Brain pericyte (primary cell): ENCODE results near the gene SLC5A12.

Source experiments
- DNase-seq: peaks from one replicate; pipeline ENCODE4 v3.0.0-alpha.2; 2012; ENCODE audit warnings: low read depth, low spot score

The SLC5A12 gene, protein sequence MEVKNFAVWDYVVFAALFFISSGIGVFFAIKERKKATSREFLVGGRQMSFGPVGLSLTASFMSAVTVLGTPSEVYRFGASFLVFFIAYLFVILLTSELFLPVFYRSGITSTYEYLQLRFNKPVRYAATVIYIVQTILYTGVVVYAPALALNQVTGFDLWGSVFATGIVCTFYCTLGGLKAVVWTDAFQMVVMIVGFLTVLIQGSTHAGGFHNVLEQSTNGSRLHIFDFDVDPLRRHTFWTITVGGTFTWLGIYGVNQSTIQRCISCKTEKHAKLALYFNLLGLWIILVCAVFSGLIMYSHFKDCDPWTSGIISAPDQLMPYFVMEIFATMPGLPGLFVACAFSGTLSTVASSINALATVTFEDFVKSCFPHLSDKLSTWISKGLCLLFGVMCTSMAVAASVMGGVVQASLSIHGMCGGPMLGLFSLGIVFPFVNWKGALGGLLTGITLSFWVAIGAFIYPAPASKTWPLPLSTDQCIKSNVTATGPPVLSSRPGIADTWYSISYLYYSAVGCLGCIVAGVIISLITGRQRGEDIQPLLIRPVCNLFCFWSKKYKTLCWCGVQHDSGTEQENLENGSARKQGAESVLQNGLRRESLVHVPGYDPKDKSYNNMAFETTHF

DNA sequence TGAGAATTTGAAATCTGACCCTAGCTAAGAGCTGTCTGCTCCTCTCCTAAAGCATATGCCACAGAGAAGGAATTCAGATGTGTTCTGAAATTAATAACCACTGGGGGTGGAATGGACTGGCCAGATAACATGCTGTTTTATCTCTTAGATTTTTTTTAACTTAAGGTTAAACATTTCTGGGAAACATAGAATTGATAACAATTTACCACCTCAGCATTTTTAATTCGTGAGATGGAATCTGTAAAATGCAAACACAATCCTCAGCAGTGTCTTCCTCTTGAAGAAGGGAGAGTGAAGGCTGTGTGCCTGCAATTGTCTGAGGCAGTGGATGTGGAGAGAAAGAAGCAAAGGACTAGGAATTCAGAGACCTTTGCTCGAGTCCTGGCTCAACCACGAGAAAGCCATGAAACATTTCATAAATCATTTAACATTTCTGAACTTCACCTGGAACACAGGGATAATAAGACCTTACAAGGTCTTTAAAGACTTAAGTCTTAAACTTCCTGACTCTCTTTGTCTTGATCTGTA lies at the start of gene SLC5A12:
SLC5A12 (minus strand) TSS at position 113 of the 528 bp plus-strand sequence. CDS start 346 bp downstream, outside the sequence.
- no peak for DNase-seq

DNA sequence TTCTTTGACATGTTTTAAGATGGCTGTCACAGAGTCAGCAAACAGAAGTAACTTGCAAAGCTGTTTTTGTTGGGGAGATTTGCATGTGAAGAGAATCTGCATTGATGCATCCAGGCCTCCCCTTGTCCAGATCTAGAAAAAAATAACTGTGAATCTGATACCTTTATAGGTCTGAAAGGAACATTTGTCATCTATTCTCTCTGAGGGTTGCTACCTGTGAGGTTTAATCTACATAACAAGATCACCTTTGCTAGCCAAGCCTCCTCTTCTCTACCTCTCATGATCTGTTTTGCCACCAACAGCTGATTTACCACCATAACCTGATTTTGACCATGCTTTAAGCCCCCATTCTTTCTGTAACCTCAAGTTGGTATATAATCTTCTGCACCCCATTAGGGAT lies 47.2 kb upstream of the SLC5A12 start:
- no peak for DNase-seq

DNA sequence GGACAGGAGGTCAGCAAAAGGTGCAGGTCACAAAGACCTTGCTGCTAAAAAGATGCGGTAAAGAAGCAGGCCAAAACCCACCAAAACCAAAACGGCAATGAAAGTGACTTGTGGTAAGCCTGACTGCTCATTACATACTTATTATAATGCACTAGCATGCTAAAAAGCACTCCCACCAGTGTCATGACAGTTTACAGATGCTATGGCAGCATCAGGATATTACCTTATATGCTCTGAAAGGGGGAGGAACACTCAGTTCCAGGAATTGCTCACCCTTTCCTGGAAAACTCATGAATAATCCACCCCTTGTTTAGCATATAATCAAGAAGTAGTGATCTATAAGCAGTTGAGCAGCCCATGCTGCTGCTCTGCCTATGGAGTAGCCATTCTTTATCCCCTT lies 45.2 kb upstream of the SLC5A12 start:
- no peak for DNase-seq

DNA sequence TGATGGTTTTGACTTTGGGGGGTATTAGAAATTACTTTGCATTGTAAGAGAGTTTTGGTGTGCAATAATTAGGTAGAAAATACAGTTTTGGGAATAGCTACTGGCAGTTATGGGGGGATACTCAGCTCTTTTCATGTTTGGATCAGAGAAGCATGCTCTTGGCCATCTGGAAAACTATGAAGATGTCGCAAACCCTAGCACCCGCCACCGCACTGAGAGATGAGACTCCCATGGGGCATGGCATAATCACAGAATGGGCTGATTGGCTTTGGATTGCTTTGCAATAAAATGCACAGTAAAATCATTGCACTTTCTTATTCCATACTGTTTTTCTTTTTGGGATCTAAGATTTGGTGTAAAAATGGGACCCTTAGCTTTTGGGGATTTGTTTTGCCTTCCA lies 43.5 kb upstream of the SLC5A12 start:
- no peak for DNase-seq

DNA sequence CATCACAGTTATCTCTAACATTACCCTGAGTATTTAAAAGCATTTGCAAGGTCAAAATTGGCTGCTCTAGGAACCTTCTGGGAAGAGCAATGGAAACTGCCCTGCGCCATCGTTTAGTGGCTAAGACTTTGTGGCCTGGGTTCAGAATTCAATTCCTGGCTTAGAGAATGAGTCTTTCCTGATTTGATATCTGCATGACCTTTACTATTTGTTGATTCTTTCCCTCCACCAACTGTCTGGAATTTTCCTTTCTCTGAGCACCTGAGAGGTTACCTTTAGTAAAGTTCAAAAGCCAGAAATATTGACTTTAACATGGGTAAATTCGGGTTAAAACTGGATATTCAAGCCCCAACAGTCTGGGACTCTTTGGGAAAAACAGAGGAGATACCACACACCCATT lies 43.0 kb upstream of the SLC5A12 start:
- DNase-seq: no peak

DNA sequence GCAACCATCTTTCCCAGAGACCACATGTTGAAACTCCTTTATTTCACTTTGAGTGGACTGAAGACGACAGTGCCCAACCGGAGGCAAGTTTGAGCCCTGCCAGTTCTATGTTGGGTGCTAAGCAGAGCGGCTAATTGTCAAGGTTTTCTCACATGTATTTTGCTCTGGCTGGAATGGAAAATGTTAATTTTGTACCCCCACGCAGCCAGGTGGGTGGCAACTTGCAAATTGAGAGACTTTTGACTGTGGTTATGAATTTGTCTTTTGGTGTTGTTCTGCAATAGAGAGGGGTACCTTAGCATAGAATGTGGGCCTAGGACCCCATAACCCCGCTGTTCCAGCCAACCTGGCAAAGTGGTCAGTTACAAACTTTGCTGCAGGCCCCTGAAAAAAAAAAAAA lies 42.5 kb upstream of the SLC5A12 start:
- DNase-seq: no peak

DNA sequence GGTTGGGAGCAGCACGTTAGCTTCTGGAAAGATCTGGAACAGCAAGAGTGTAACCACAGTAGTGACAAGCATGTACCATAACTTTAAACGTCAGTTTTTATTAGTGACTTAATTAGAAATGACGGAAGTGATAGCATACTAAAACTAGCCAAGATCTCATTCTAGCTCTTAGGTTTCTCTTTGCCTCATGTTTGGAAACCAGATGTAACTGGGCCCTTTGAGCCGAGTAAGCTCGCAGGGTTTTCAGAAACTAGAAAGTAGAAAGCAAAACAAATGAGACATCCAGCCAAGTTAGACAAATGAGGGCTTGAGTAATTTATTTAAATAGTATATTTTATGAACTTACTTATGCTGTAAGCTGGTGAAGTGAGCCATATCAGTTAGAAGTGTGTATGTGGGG lies 40.2 kb upstream of the SLC5A12 start:
- DNase-seq: no peak

DNA sequence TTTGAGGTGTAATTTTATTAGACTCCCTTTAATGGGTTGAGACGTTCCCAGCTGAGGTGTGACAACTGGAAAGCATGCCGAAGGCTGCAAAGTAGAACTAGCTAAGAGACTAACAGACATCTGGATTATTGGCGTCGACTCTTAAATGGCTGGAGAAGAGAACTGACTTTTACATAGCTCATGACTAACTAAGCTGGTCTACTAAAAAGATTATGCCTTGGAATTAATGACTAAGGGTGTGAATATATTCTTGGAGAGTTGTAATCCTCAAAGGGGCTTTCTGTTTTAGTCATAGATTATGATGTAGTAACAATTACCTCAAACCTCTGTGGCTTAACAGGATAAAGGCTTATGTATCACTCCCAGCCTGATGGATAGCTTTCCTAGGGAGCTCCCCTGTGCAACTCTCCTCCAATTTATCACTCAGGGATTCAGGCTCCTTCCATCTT lies 39.5 kb upstream of the SLC5A12 start:
- no peak for DNase-seq

DNA sequence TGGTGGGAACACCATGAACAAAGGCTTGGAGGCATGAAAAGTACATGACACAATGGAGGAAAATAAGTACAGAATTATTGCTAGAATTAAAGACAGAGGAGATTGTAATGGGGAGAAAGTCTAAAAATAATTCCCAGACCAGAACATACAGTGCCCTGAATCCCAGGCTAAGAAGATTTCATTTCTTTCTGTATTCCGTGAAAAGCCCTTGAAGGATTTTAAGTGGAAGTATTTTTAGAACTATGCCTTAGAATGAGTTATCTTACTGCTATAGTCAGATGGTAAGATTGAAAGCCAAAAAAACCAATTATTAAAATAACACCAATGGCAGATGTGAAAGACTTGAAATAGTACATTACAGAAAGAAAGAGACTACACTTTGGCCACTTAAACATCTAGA lies 36.1 kb upstream of the SLC5A12 start:
- DNase-seq: no peak

DNA sequence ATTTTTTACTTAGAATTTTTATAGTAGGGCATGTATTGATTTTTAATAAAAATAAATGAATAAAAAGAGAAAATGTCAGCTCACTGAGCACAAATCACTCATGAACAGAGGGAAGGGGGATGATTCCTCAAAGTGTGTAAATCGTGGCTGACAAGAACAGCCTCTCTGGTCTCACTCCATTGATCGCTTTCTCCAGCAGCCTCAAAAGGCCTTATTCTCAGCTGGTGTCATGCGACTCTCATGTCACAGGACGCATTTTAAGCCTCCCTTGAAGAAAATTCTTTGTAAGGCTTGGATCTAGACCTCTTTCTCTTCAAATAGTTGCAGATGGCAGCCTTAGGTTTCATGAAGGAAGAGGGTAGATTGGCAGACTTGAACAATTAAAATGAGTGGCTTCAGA lies 33.9 kb upstream of the SLC5A12 start:
- no peak for DNase-seq

DNA sequence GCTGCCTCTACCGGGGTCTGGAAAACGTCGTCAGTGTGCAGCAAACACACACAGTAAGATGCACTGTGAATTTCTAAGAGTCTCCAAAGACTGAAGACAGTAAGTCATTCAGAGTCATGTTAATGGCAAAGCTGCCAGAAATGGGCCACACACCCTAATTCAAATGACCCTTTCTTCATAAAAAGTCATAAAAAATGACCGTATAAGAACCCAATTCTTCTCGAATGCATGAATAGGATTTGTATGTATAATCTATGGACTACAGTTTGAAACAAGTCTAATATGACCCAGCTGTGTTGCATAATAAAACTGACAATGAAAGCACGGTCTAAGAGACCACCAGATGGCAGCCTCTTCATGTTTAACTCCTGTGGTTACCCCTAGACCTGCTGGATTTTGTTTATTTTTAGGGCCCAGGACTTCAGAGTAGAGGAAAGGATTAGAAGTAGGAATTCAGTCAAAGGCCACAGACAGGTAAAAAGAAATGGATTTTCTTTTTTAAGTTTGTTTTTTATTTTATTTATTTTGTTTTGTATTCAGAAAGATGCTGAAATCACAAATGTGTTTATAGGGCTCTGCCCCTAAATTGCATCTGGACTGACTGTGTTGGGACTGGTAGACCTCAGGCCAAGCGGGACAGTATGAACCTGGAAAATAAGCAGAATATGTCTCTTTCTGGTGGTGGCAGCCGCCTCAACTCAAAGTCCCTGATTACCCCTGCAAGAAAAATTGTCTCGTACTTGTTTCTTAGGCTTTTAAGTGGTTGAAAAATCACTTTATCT lies 32.1 kb upstream of the SLC5A12 start:
- DNase-seq: no peak

DNA sequence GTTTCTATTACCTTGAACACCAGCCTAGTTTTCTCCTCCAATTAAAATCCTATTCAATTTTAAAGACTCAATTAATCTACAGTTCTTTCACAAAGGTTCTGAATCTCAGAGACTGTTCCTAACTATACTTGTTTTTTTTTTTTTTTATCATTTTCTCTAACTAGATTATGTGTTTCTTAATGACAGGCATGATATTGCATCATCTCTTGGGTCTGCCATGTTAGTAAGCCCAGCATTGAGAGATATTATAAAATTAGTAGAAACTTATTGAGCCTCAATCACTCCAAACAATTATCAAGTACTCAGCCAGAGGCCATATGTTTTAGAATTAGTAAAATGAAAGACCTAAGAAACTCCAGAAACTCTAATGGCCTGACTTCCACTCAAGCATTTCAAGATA lies 28.1 kb upstream of the SLC5A12 start:
- no peak for DNase-seq

DNA sequence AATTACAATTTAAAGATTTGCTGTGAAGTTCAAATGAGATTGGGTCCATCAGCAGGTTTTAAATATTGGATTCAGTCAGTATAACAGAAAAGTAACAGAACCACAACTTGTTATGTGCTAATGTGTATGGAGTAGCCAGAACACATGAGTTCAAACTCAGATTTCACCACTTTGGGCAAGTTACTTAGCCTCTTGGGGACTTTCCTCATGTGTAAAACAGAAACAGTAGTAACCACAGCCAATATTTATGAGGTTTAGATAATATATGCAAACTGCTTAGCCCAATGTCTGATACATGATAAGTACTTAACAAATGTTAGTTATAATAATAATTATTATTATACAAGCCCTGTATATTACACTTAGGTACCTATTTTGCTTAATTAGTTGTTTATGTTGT lies 21.8 kb upstream of the SLC5A12 start:
- no peak for DNase-seq

DNA sequence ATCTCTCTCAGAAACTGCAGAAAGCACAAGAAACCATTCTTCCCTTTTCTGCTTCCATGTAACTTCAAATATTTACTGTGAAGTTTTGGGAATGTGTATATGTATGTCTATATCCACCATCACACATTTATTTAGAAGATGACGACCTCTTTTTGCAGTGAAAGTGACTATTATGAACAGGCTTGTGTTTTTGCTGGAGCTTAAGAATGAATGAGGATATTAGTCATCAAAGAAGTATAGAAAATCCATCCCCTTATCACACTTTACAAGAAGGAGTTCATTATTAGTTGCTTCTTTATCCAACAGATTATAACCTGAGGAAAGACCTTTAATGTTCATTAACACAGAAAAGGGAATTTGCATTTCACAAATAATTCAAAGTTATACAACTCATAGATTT lies 21.1 kb upstream of the SLC5A12 start:
- no peak for DNase-seq

DNA sequence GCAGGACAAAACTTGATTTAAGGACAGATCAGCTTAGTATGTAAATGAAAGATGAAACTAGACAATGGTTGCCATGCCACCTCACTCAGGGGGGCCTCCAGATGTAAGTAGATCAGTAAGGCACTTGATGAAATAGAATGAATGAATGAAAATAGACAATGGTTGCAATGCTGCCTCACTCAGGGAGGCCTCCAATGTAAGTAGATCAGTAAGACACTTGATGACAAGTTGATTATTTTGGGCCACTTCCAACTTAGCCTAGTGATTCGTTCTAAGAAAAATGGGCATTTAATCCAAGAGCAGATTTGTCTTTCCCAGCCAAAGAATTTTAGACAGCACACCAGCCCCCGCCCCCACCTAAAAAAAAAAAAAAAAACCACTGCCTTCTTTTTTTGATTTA lies 19.2 kb upstream of the SLC5A12 start:
- DNase-seq: peak; percentile 6

DNA sequence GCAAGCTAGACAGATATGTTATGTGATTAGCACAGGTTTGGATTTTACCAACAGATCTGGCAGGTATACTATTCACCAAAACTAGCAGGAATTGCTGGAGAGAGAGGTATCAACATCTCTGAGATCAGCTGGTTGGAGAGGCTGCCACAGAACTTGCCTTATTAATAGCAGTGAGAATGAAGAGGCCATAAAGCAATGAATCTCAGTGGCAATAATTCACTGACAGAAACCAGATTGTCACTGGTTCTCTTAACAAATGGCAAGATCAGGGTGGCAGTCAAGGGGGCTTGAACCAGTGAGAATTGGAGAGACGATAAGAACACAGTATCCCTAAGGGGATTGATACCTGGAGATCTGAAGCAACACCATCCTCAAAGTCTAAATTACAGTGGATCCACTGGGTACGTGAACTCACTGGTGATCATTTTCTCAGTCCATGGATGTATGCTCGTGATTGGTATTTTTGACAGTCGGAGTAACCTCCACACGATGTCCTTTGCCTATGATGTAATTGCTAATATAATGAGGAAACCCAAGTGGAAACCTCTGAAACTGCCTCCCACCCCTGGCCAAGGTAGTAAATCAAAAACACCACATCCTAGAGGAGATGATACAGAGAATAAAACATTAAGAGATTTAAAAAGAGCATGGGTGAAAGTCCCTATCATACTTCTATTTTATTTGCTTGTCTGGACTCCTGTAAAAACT lies 17.7 kb upstream of the SLC5A12 start:
- DNase-seq: no peak

DNA sequence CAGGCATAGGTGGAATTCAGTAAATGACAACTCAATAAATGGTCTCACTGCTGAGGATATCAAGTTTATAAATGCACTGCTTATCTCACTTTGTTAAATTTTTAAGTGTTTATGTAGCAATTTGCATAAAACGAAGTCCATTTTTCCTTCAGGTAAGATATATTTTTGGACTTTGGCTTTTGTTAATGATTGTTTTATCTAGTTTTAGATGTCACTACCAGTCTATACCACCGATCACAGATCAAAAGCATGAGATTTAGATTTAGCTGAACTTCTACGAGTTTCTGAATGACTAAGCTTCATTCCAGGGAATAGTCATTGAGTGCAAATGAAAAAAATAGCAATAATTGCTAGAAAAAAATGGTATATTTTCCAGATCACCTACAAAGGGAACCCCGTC lies 12.8 kb upstream of the SLC5A12 start:
- no peak for DNase-seq

DNA sequence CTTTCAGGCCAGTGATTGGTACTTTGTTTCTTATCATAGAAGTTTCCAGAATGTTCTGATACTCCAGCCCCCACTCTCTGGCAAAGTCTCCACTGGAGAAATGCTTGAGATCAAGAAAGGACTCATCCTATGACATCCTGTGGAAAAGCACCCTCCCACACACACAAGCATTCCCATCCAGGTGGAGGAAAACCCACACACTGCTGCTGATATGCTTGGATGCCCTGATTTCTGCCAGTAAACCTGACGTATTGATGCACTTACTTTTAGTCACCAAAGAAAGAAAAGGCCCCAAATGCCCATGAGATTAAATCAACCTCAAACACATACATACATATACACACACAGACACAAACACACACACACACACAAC lies 9.2 kb upstream of the SLC5A12 start:
- DNase-seq: no peak

DNA sequence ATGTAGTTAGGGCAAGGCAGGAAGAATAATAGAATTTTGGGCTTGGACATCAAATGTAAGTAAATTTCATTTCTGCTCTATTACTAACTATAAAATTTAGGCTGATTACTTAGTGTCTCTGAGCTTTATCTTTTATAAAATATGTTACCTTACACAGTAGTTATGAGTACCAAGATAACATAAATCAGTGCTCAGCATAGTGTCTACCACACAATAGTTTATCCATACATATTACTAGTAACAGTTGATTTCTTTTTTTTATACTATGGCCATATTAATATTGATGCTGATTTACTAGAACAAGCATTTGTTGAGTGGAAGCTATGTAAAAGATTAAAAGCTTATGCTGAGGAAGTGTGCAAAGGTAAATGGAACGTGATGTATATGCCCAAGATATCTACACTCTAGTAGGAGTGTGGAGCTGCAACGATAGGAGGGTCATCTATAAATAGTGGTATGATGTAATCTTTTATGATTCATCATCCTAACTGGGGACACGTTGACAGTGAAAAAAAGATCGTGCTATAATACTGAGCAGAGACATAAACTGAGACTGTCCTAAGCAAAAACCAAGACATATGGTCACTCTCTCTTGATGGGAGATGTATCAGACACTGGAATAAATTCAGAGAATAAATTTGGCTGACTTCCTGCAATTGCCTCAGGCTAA lies 8.7 kb upstream of the SLC5A12 start:
- no peak for DNase-seq

DNA sequence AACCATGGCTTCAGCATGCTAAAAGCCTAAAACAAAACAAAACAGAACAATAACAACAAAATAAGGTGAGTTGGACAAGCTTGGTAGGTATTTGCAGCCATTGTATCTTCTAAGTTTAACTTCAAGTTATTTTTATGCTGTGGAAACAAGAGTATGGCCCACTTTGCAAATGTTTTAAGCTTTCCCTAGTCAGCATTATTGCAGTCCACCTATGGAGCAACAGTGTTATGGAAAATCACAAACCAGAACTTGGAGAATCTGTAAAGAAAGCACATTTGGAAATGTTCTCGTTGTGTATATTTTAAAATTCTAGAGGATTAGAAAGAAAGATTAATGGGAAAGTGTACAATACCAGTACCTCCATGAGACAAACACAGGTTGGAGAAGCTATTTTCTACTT lies 7.4 kb upstream of the SLC5A12 start:
- DNase-seq: no peak

DNA sequence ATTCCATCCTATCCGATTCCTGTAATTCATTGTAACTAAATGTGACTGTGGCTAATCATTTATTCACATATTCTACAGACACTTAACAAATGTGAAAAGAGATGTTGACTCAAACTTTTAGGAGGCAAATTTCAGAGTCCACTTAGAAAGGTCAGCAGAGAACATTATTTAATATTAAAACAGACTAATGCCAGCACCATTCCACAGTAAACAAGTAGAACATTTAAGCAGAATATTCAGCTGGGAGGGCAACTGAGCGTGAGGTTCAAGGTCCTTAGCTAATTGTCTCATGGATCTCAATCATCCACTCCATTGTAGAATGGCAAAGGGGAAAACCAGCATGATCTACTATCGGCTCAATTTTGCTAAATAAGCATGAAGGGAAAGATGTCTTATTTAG lies 5.1 kb upstream of the SLC5A12 start:
- DNase-seq: no peak
